Activated CD4-positive, CD25-positive, alpha-beta regulatory T cell (primary cell): Measurements from ENCODE around the gene ACOT7.

Experiments
- DNase-seq, 4 experiments: peaks; one replicate each; lab custom pipeline; 2025; lab: John Stamatoyannopoulos, UW

The ACOT7 gene

DNA sequence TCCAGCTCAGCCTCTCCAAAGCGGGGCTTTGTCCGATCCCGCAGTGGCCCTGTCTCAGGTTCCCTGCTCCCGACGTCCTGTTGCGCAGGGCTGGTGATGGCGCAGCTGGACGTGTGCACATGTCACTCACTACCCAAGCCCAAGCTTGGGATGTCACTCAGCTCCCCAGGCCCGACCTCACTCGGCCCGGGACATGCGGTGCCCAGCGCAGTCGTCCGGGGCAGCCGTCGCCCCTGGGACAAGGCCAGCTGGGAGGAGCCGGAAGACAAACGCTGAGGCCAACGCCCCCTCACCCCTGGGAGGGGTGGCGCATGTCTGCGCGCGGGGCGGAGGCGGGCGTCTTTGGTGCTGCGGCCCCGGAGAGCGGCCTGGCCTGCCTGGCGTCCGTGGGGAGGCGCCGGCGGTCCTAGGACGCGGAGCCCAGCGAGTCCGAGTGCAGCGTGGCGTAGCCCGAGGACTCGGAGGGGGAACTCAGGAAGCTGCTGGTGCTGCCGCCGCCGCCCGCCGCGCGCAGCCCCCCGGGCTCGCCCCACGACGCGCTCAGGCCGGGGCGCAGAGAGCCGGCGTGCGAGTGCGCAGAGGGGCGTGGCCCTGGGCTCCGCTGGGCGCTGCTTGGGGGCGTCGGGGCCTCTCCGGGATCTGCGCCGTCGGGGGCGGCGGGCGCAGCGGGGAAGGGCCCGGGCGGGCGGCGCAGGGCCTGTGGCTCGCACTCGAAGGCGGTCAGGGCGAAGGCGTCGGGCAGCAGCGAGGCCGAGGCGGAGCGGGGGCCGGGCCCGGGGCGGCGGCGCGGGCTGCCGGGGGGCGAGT, 144.4 kb downstream of the ACOT7 start:
- DNase-seq, result no peak

DNA sequence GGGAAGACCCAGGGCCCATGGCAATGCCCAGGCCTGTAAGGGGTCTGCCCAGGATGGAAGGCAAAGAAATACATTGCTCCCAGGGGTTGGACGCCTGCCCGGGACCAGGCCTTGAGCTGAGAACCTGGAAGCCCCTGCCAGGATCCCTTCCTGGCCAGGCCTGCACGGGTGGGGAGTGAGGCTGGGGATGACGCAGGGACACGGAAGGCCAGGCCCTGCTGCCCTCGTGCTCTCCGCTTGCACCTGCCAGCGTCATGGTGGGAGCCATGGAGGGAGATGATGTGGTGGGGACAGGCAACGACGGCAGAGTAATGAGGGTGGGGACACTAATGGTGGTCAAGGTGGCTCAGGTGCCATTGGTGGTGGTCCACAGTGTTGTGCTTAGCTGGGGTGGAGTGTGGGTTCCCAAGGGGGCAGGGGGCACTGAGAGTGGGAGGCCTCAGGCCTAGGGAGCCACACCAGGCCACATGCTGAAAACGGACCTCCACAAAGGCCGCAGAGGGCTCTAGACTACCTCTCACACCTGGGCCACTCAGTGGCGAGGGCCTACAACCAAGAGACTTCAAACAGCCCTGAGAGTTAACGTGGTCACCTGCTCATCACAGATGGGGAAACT, 145.3 kb downstream of the ACOT7 start:
- DNase-seq, result no peak

DNA sequence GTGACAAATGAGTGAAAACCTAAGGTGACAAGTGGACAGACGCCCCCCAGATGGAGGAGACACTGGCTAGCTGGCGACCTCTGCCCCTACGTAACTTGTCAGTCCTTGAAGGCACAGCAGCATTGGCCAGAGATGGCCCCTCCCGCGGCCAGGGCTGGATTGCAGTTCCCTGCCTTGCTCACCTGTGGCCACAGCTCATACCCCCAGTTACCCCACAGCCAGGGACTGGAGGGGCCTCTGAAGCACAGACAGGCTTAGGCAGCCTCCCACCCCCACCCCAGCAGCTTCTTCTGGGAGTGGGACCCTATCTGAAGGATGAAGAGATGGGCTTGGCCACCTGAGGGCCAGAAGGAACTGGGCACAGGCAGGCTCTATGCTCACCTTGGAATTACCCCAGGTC, 145.9 kb downstream of the ACOT7 start:
- DNase-seq, result no peak

DNA sequence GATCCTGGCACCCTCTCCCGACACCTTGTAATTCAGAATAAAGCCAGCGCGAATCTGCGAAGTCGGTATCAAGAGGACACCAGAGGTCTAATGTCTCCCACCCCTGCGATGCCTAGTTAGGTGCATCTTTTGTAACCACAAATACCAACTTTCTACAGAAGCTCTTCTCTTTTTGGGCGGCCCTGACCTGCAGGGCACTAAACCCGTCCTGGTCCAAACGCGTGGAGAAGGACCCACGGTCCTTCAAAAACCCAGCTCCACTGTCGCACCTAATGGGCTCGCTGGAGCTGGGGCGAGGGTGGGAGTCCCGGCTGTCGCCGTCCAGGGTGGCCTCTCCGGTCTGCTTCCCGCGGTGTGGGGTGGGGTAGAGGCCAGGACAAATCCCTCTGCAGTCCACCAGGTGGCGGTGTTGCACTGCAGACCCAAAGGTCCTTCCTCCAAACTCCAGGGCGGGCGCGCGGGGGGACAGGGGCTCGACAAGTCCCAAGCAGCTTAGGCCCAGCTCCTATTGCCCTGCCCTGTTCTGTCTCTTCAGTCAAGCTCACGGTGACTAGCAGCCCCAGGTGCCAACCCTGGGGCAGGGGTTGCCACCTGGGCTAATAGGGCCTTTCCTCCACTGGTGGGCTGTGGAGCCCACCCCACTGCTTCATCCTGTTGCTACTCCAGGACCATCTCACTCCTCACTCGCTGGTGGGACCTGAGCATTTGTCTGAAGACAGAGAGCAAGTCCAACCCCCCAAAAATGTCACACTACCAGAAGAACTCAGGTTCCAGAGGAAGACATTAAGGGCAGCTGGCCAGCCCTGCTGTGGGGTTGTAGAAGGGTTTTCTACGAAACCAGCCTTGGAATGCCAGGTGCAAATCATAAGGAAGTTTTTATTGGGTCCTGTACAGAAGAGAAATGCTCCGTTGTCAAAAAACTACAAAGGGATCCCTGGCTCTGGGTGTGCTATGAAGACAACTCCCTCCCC, 146.8 kb downstream of the ACOT7 start:
- DNase-seq, result peak; percentile 59 to 75 (median 68)

DNA sequence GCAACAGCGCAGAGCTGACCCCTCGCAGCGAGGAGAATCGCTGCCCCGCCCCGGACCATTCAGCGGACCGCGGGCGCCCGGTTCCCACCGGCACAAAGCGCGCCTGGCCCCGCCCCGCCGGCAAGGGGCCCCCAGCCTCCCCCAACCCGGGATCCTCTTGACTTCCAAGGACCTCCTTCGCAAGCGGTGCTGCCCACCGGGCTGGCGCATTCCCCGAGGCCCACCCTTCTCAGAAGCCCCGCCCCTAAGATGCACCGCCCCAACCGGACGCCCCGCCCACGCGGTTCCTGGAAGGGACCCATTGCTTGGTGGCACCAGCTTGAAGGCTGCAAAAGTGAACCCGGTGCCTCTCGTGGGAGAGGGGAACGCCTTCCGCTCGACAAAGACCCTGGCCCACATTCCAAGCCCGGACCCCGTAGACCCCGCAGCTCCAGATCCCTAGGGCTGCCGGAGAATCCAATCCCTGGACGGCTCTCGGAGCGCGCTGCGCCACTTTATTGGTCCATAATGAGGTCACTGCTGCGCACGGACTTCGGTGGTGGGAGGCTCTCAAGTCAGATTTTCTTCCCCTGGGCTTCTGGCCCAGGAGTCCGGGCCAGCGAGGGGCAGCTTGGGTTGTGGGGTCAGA, 147.6 kb downstream of the ACOT7 start:
- DNase-seq, result peak in 1 of 4 experiments; percentile 21

DNA sequence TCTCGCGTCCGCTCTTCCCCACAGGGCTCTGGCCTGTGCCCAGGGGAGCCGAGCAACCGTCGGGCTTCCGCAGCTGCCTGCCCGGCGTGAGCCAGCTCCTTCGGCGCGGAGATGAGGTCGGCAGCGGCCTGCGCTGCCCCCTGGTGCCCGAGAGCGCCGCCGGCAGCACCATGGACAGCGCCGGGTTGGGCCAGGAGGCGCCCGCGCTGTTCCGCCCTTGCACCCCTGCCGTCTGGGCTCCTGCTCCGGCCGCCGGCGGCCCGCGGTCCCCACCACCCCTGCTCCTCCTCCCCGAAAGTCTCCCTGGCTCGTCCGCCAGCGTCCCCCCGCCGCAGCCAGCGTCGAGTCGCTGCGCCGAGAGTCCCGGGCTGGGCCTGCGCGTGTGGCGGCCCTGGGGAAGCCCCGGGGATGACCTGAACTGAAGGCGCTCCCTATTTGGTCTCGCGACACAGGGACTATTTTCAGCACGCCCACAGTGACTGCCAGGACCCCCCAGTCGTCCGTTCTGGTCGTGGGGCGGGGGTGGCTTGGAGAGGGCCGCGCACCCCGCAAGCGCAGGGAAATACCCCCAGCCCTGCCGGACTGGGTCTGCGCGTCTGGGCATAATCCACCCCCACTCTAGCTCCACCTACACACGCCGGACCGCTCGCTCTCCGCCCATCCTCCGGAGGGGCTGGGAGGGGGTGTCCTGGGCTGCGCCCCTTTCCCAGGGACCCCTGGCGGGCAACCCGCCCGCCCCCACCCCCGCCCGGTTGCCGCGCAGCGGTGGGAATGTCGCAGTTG, 148.3 kb downstream of the ACOT7 start:
- DNase-seq, result peak; percentile 57 to 65 (median 64)

DNA sequence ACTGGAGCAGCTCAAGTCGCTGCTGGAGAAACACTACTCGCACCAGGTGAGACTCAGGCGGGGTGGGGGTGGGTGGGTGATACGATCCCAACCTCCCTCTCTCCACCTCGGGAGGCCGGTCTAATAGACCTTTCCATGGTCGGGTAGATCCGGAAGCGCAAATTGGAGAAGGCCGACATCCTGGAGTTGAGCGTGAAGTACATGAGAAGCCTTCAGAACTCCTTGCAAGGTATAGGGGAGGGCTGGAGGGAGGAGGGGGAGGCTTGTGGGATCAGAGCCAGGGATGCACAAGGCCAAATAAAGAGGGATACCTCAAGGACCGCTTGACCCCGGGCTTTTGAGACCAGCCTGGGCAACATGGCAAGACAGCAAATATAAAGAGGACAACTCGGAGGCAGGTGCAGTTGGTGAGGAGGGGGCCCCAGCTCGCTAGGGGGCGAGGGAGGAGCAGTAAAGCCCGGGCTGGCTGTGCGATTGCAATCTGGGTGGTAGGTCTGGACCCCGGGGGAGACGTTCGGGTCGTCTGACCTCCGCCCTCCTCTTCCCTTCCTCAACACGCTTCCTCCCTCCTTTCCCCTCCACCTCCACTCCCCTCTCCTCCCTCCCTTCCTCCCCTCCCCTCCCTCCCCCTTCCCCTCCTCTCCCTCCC, 149.0 kb downstream of the ACOT7 start:
- no peak for DNase-seq

DNA sequence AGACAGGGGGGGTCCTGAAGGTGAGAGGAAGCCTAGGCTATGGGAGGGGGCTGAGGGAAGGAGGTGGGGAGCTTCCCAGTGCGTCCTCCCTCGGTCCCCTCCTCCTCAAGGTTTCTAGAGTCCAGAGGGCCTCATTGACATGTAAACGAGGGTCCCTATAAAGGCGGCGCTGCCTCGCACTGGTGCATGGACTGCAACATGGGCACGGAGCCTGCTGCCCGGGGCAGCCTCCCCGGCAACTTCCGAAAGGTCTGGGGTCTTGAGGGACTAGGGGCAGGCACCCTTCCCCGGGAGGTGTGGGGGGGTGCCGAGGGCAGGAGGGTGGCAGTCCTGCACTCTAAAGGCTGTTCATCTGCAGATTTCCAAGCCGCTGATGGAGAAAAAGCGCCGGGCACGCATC, 149.6 kb downstream of the ACOT7 start, which contains the start of gene HES3:
Gene HES3, plus strand, starts transcription at position 187 of the 400 bp plus-strand sequence. Its CDS starts 187 bp downstream, at position 374.
- no peak for DNase-seq

DNA sequence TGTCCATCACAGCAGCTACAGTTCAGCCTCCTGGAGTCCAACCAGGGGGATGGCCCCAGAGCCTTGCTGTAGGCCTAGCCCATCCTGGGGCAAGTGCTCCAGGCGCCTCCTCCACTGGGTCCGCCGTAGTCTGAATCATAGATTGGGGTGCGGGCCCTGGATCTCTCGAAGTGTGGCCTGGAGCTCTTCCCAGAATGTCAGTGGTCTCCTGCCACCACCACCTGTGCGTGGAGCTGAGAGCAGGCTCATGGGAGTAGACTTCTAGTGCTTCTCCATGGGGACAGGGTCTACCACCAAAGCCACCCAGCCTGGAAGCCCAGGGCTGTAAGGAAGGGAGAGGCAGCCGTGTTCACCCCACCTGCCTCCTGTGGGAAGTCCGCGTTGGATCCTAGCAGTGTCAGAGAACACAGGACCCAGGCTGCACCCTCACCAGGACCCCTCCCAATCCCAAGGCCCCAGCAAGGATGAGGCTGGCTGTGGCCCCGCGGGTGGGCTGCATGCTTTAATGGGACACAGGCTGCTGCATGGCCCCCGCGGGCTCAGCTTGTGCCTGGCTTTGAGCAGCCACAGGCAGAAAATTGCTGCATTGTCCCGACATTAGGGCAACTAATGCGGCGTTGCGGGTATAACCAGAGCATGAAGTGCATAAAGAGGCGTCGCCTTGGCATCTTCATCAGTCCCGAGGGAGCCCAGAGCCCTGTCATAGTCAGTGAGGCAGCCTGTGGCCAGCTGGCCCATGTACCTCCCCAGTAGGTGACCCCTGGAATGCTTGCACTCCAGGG, 150.3 kb downstream of the ACOT7 start:
- DNase-seq, result no peak

DNA sequence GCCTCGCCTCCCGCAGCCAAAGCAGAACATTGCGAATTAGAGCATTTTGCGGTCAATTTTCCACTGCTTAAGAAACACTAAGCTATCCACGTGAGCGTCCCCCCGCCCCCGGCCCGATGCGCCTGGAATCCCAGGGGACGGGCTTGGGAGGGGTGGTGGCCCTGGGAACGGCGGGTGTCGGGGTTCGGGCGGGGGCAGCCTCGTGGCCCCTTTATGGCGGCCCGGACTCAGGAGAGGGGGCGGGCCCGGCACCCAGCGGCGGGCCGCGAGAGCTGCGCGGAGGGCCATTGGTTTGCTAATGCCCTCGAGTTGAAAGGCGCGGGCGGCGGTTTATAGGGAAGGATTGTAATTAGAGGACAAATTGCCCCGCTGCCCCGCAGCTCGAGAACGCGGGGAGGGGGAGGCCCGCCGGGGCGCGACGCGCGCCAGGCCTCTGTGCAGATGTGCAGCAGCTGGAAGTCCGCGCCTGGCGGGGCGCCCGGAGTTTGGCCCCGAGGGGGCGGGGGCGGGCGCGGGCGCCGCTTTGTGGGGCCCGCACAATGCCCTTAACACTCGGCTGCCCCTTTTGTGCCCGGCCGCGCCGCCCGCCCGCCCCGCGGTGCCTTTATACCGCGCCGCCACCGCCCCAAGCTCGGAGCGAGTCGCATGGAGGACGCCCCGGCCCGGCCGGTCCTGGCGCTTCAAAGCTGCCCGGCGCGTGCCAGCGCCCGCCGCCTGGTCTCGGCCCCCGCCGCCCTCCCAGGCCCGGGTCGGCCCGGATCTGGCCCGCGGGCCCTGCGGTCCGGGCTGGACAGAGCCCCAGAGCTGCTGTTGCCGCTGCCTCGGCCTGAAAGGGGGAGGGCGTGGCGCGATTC, 151.5 kb downstream of the ACOT7 start:
- no peak for DNase-seq

DNA sequence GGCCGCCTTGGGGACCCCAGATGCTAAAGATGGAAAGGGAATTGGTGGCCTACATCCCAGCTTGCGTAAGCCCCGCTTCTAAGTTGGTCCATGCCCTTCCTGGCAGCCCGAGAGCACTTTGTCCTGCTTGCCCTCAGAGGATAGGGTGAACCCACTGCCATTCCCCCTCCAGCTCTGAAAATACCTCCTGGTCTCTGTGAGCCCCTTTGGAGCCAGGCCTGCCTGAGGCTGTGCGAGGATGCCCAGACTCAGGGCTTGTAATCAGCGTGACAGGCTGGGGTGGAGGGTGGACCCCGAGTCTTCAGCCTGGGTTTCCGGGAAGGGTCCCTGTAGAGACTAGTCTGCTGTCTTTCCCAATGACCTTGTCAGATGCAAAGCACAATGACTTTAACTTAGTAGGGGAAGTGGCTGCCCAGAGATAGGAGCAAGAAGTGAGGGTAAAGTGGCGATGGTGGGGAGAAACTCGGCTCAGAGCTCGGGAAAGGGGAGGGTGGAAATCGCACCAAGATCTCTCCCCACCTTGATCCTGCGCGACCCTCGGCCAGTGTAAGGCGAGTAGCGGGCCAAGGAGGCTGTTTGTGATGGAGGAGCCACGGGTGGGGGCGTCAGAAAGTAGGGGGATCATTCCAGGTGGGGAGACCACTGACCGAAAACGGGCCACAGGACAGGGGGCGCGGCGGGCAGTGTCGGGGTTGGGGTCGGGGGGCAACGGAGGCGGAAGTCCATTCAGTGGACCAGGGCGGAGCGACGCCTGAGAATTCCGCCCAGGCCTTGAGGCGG, 152.3 kb downstream of the ACOT7 start:
- no peak for DNase-seq

DNA sequence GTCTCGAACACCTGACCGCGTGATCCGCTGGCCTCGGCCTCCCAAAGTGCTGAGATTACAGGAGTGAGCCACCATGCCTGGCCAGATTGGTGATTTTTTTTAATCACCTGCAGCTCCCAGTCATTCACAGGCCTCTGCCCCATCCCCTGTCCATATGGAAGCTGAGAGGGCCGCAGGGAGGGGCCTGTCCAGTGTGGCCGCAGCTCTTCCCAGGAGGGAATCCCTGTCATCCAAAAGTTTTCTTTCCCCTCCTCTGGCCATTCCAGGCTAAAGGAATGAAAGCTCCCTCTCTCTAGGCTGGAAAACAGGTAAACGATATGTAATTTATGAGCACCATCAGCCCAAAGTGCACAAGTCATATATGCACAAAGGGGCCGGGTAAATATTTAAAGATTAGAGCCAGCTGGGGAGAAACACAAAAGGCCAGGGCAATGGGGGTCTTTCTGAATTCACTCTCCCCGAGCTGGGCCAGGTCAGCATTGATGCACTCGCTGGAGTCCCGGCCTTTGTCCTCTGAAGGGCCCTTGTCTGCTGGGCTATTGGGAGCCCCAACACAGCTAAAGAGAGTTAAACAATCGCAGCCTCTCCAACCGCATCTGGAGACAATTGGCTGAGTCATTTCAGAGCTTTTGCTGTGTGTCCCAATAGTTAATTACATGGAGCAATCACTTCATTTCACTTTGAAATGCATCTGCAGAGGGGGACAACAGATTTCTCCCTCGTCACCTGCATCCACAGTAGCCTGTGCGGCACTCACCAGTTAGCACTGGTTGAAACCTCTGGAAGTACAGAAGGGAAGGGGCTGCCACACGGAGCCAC, 153.4 kb downstream of the ACOT7 start:
- no peak for DNase-seq

DNA sequence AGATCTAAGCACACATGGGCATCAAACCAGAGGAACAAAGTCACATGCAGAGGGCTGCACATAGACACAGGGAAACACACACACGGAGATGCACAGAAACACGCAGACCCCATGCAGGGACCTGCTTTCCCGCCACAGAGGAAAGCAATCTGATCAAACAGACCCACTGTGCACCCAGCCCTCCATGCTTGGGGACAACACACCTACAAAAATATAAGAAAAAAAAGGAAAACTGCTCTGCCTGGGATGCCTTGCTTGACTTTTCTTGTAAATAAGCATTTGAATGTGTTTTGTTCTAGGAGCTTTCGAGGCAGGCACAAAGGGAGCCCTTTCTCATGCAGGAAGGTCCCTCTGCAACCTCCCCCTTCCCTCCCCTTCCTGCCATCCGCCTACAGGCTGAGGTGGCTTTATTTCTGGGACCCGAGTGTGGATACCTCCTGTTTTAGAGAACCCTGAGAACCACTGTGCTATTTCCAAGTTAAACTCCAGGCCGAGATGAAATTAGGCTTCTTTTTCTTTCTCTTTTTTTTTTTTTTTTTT, 154.3 kb downstream of the ACOT7 start:
- DNase-seq, result no peak

DNA sequence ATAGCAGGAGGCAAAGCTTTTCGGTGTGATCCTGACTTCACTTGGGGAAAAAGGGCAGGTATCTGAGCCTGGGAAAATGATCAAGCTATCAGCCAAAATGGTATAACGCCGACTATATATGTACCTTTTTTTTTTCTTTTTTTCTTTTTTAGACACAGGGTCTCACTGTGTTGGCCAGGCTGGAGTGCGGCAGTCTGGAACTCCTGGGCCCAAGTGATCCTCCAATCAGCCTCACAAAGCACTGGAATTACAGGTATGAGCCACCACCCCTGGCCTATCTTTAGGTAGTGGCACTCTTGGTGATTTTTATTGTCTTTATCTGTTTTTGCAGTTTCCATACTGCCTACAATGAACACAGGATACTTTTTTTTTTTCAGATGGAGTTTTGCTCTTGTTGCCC, 156.5 kb downstream of the ACOT7 start:
- DNase-seq, result no peak

DNA sequence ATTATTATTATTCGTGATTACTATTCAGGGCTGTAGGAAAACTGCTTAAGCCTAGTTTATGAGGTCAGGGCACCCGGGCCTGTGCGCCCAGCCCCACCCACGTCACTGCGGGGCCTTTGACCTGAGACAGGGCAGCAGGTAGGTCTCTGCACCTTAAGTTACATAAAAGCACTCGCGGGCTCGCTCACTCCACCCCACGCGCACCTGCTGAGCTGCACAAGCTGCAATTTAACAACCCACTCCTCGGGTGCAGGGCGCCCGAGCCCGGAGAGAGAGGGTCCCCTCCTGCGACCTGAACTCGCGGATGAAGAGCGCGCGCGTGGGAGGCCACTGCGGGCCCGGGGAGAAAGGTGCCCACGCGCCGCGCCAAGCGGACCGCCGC, 158.3 kb downstream of the ACOT7 start:
- no peak for DNase-seq

DNA sequence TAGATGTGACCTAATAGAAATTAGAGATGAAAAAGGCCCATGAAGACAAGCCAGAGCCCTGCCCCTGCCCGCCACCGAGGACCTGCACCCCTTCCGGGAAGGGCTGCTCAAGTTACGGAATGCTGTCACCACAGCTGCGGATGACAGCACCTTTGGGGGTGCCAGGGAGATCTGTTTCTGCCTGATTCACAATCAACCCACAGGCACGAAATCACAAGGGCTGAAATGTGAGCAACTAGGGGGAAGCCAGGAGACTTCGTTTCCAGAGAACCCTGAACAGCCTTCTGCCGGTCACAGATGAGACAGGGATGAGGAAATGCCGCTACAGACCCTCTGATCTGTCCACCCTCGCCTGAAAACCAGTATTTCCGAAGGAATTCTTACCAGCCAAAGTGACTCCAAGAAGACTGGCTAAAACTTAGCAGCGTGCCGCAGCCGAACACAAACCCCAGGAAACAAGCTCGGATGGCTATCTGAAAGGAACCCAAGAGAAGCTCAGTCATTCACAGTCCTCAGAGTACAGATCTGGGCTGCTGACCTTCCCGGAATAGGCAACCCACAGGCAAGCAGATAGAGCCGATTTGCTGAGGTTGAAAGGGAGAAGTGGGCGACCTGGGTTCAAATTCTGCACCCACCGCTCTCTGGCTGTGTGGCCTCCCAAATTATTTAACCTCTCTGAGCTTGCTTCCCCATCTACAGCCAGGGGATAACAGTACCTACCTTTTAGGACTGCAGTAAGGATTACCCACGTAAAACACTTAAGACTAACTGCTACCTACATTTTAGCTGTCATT, 158.9 kb downstream of the ACOT7 start:
- no peak for DNase-seq
